NCI-H1694 (cell line): Measurements from ENCODE around the gene DNAJC4.

Source experiments
- DNase-seq: peaks from one replicate; lab custom pipeline; 2025; lab: John Stamatoyannopoulos, UW

DNAJC4 gene

GRCh38 chr11:64229744-64230170 lies 591 bp upstream of the DNAJC4 start:
- DNase-seq = no peak

DNA sequence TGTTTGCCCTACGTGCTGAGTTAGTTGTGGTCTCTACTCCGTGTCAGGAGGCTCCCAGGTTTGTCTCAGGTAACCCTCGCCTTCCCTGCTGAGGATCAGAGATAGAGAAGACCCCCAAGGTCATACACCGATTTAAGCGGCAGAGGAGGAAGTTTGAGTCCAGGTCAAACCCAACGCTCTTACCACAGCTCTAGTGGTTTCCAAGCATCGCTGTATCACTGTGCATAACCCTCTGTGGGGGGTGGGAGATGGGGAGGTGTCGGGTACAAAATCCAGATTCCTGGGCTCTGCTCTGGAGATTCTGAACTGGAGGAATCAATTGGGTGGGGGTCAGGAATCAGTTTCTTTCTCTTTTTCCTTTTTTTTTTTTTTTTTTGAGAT lies 627 bp downstream of the DNAJC4 start:
- no peak for DNase-seq

- no peak for DNase-seq
Measured at GRCh38 chr11:64231546-64231945, 1.2 kb downstream of the DNAJC4 start.

DNA sequence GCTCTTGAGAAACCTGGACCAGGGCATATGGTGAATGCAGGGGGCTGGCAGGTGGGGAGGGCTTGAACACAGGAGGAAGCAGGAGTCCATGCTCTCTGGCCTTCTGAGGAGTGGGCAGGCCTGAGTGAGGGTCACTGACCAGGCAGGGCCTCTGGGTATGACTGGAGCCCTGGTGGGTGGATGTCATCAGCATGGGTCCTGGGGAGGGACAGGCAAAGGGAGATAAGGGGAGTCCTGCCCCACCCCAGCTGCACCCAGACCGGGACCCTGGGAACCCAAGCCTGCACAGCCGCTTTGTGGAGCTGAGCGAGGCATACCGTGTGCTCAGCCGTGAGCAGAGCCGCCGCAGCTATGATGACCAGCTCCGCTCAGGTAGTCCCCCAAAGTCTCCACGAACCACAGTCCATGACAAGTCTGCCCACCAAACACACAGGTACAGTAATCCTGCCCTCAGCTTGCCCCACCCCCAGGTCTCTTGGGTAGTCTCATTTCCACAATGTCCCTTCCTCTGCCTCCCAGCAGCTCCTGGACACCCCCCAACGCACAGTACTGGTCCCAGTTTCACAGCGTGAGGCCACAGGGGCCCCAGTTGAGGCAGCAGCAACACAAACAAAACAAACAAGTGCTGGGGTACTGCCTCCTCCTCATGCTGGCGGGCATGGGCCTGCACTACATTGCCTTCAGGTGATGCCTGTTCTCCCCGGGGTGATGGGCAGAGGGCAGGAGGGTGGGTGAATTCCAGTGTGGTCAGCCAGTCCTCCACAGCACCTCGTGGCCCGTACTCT lies 2.0 kb downstream of the DNAJC4 start:
- DNase-seq = no peak

DNA sequence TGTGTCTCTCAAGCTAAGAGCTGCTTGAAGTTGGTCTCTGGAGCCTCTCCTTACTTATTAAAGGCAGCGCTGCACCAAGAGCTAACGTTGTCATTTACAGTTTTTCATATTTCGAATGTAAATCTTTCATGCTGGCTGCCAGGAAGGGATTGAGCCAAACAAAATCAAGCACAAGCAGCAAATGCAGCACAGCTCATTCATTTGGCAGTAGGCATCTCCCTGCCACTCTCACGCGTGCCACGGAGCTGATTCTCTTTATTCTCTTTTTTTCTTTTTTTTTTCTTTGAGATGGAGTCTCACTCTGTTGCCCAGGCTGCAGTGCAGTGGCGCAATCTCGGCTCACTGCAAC lies 2.6 kb downstream of the DNAJC4 start:
- DNase-seq = no peak

- DNase-seq = no peak
Measured at GRCh38 chr11:64233913-64234586, 3.7 kb downstream of the DNAJC4 start, which contains the start of gene VEGFB. VEGFB (plus strand) TSS chr11:64234584; CDS start chr11:64234834, 250 bp downstream.

DNA sequence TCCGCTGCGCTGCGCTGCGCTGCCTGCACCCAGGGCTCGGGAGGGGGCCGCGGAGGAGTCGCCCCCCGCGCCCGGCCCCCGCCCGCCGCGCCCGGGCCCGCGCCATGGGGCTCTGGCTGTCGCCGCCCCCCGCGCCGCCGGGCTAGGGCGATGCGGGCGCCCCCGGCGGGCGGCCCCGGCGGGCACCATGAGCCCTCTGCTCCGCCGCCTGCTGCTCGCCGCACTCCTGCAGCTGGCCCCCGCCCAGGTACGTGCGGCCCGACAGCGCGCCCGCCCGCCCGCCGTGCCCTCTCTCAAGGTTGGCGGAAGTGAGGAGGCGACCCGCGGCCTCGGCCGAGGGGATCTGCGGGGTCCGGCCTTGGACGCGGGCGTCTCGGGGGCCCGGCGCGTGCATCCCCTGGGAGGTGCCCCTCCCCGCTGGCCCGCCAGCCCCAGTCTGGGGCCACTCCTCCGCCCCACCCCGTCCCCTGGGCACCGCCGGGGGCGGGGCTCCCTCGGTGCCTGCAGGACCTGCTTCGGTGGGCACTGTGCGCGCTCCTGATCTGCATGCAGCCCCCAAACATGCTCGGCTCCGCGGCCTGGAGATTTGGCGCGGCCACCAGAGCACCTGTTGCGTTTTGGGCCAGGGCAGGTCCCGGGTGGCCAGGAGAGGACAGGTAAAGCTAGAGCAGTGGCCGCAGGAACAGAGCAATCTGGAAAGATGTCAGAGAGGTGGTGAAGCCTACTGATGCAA lies 4.5 kb downstream of the DNAJC4 start:
- DNase-seq = no peak

DNA sequence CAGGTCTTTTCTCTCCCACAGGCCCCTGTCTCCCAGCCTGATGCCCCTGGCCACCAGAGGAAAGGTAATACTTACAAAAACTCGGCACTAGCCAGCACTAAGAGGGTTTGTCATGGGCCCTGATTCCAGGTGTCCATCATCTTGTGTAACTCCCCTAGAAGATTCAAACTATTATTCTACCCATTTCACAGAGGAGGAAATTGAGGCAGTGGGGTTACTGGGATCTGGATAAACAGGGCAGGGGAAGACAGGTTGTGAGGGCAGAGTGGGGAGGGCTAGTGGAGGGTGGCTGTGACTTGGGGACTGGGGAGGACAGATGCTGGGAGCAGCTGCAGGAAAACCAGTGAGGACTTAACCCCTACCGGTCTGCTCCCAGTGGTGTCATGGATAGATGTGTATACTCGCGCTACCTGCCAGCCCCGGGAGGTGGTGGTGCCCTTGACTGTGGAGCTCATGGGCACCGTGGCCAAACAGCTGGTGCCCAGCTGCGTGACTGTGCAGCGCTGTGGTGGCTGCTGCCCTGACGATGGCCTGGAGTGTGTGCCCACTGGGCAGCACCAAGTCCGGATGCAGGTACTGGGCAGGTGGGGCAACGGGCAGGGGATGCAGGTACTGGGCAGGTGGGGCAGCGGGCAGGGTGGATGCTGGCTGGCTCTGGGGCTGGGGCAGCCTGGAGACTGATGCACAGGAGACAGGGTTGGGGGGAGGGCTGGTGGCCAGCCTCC lies 5.3 kb downstream of the DNAJC4 start:
- DNase-seq = no peak

DNA sequence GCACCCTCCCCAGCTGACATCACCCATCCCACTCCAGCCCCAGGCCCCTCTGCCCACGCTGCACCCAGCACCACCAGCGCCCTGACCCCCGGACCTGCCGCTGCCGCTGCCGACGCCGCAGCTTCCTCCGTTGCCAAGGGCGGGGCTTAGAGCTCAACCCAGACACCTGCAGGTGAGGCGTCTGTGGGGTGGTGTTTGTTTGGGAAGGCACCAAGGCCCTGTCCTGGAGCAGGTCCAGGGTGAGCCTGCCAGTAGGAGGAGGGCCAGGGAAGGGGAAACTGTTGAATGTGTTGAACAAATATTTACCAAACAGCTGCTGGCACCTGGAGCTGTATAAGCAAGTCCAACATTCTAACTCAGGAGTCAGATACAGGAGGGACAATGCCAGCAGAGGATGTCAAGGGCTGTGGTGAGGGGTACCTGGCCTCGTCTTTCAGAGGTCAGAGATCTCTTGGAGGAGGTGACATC lies 7.2 kb downstream of the DNAJC4 start:
- DNase-seq = no peak

DNA sequence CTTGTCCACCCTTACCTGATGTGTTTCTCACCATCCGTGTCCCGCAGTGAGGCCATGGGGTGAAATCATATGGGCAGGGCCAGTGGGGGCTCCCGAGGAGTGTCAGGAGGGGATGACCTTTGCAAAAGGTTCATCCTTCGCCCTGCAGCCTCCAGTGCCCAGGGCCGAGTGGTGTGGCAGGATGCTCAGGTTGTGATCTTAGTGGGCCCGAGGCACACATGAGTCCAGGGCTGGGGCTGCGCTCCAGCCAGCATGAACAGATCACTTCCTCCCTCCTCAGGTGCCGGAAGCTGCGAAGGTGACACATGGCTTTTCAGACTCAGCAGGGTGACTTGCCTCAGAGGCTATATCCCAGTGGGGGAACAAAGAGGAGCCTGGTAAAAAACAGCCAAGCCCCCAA lies 7.7 kb downstream of the DNAJC4 start:
- no peak for DNase-seq

GRCh38 chr11:64238999-64239398 lies 8.7 kb downstream of the DNAJC4 start:
- no peak for DNase-seq

GRCh38 chr11:64239662-64240434 lies 9.5 kb downstream of the DNAJC4 start:
- no peak for DNase-seq

DNA sequence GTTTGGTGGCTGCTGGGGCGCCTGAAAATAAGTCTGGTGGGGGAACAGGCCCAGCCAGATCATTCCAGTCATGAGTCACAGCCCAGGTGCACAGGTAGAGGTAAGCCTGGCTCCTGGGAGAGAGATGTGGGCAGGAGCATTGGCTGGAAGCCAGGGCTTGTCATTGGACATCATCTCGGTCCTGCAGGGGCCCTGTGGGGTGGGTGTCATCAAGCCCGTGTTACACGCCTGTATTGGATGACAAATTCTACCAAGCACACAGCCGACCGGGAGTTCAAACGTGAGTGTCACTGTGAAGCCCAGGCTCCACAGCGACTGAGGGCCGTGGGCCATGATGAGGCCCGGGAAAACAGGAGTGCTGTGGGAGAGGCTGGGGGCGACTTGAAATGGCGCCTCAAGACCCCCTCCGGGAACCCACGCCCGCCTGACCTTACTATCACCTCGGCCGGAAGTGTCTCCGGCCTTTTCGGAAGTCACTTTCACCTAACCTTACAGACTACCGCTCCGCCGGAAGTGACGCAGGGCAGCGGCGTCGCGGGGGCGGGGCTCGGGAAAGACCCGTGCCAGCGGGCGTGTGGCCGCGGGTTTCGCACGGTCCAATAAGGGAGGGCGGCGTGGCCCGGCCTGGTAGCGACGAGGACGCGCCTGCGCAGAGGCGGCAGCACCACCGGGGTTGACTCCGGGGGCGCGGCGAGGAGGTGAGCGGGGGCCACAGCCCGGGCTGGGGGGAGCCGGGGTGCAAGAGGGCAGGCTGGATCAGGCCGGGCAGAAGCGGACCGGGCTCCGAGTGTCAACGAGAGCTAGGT lies 10.3 kb downstream of the DNAJC4 start, which contains the start of gene FKBP2:
FKBP2 (plus strand) TSS at position 661 of the 806 bp plus-strand sequence. CDS start 1,293 bp downstream, outside the sequence.
- DNase-seq = peak; percentile 74

DNA sequence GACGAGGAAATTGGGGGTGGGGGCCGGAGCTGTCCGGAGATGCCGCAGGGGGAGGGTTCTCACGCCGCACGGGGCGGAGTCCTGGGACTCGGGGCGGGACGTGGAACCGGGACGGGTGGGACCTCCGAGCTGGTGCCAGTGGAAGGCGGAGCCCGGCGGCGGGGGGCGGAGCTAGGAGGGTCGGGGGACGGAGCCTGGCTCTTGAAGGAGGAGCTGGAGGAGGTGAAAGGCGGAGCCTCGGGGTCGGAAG lies 10.8 kb downstream of the DNAJC4 start:
- no peak for DNase-seq

- peak; percentile 94 for DNase-seq
Measured at GRCh38 chr11:64241491-64242374, 11.4 kb downstream of the DNAJC4 start.

GRCh38 chr11:64243236-64243854 lies 13.0 kb downstream of the DNAJC4 start:
- DNase-seq = no peak

DNA sequence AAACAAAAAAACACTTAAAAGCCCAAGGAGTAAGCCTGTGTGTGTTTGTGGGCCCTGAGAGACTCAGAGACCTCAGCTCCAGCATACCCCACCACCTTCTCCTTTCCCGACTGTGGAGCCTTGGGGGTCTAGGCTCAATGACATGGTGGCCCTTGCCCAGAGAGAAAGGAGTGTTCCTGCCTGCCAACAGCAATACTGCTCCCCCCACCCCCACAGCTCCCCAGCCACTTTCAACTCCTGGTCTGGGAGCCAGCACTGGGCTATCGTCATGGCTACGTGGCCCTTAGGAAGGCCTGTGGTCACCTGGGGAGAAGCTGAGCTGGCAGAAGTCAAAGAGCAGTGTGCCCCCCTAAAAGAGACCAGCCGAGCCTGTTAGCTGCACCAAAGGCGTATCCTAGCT lies 13.8 kb downstream of the DNAJC4 start:
- no peak for DNase-seq

DNA sequence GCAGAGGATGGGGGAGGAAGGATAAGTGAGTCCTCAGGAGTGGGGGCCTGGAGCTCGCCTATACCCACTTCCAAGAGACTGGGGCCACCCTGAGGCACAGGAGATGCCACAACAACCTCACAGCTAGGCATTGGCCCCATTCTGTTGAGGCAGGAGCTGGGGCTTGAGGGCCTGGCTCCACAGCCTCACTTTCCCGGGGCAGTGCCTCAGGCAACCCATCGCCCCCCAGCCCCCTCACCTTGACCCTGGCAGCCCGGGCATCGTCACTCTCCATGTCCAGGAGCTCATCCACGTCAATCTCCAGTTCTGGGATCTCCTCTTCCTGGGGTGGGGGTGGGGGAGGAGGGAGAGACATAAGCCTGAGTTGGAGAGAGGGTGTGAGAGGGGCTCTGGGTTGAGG lies 14.6 kb downstream of the DNAJC4 start:
- no peak for DNase-seq

GRCh38 chr11:64245401-64245796 lies 15.1 kb downstream of the DNAJC4 start:
- no peak for DNase-seq
